OCI-LY1 (cell line): ENCODE results near the gene GMDS.

Experiments
- H2AFZ ChIP-seq: fragments of 200-600 bp; sonication (generic), shearing (Covaris generic); 2 replicates; pipeline ENCODE4 v1.6.0; 2014; ENCODE audit warnings: antibody characterized with exemption, mild to moderate bottlenecking, low read length
- H3F3A ChIP-seq: fragments of 200-600 bp; sonication (generic), shearing (Covaris generic); 2 replicates; pipeline ENCODE4 v1.6.0; 2014; ENCODE audit warnings: mild to moderate bottlenecking, antibody characterized with exemption, low read length, moderate library complexity; ENCODE audit not compliant: insufficient read depth
- H3K27ac ChIP-seq: fragments of 200-600 bp; sonication (generic); 2 replicates; pipeline ENCODE4 v1.5.1; 2014; ENCODE audit warnings: low read length, mixed run types, mild to moderate bottlenecking, low read depth; ENCODE audit not compliant: poor library complexity, severe bottlenecking
- H3K27me3 ChIP-seq: fragments of 200-600 bp; sonication (generic); 2 replicates; pipeline ENCODE4 v1.6.0; 2014; ENCODE audit warnings: antibody characterized with exemption, mild to moderate bottlenecking, low read length, moderate library complexity; ENCODE audit not compliant: insufficient read depth
- H3K36me3 ChIP-seq: fragments of 200-600 bp; sonication (generic); 2 replicates; pipeline ENCODE4 v1.6.1; 2014; ENCODE audit warnings: mild to moderate bottlenecking, antibody characterized with exemption, low read length, moderate library complexity, mixed read lengths; ENCODE audit not compliant: insufficient read depth
- H3K4me1 ChIP-seq: fragments of 200-600 bp; sonication (generic); 2 replicates; pipeline ENCODE4 v1.5.1; 2014; ENCODE audit warnings: mild to moderate bottlenecking, low read length, moderate library complexity; ENCODE audit not compliant: insufficient read depth, severe bottlenecking
- H3K4me2 ChIP-seq: fragments of 200-600 bp; sonication (generic), shearing (Covaris generic); 2 replicates; pipeline ENCODE4 v1.6.1; 2014; ENCODE audit warnings: low read length
- H3K4me3 ChIP-seq: fragments of 200-600 bp; sonication (generic); 2 replicates; pipeline ENCODE4 v1.5.1; 2014; ENCODE audit warnings: low read length, low read depth, mild to moderate bottlenecking, mixed read lengths; ENCODE audit not compliant: poor library complexity, severe bottlenecking
- H3K79me2 ChIP-seq: fragments of 200-600 bp; shearing (Covaris generic); 2 replicates; pipeline ENCODE4 v1.6.1; 2016; ENCODE audit warnings: mixed run types, low read length, mixed read lengths; ENCODE audit not compliant: insufficient read depth
- H3K9ac ChIP-seq: fragments of 200-600 bp; sonication (generic), shearing (Covaris generic); 2 replicates; pipeline ENCODE4 v1.6.1; 2014; ENCODE audit warnings: mild to moderate bottlenecking, low read length, mixed read lengths
- H3K9me2 ChIP-seq: fragments of 200-600 bp; sonication (generic), shearing (Covaris generic); 2 replicates; pipeline ENCODE4 v1.6.1; 2014; ENCODE audit warnings: low read depth, mild to moderate bottlenecking, low read length, mixed read lengths
- H3K9me3 ChIP-seq: fragments of 200-600 bp; shearing (Covaris generic); 2 replicates; pipeline ENCODE4 v1.6.1; 2014; ENCODE audit warnings: low read length, mixed read lengths
- H4K20me1 ChIP-seq: fragments of 200-600 bp; sonication (generic), shearing (Covaris generic); 2 replicates; pipeline ENCODE4 v1.6.0; 2016; ENCODE audit warnings: mild to moderate bottlenecking, low read length; ENCODE audit not compliant: insufficient read depth
- EZH2 ChIP-seq: fragments of 200-600 bp; sonication (generic), shearing (Covaris generic); IDR thresholded peaks from 2 replicates; pipeline ENCODE4 v1.8.0; 2017; ENCODE audit warnings: borderline replicate concordance, mixed run types, mild to moderate bottlenecking, antibody characterized with exemption, low read length, moderate library complexity, mixed read lengths
- TF ChIP-seq, protein P1 (sequence below): fragments of 200-600 bp; sonication (generic), shearing (Covaris generic); IDR thresholded peaks from 2 replicates; pipeline ENCODE4 v1.5.1; 2017; ENCODE audit warnings: mild to moderate bottlenecking, antibody characterized with exemption, low read length, moderate library complexity, mixed read lengths

GMDS gene

GRCh38 chr6:2274981-2275891 lies 29.8 kb upstream of the GMDS start:
- Histone ChIP-seq H4K20me1 (no peaks in the 10 kb centered on the region), H3K27me3 (no peaks in the 10 kb centered on the region), H2AFZ (no peak overlapping the region), H3K36me3 (peaks cover 8% of the 10 kb centered on the region; the same call in 1 of the 2 replicates), H3K9ac (no peak overlapping the region), H3K9me2 (no peaks in the 10 kb centered on the region), H3K4me1 (no peaks in the 10 kb centered on the region), H3F3A (no peaks in the 10 kb centered on the region), H3K9me3 (0 out of 2 replicates have a peak, but pooled peaks cover 2% of the 10 kb centered on the region), H3K4me3 (no peak overlapping the region), H3K4me2 (no peak overlapping the region), H3K79me2 (no peaks in the 10 kb centered on the region), H3K27ac (no peak overlapping the region)
- no peak for TF ChIP-seq EZH2
- TF ChIP-seq, protein P1, sequence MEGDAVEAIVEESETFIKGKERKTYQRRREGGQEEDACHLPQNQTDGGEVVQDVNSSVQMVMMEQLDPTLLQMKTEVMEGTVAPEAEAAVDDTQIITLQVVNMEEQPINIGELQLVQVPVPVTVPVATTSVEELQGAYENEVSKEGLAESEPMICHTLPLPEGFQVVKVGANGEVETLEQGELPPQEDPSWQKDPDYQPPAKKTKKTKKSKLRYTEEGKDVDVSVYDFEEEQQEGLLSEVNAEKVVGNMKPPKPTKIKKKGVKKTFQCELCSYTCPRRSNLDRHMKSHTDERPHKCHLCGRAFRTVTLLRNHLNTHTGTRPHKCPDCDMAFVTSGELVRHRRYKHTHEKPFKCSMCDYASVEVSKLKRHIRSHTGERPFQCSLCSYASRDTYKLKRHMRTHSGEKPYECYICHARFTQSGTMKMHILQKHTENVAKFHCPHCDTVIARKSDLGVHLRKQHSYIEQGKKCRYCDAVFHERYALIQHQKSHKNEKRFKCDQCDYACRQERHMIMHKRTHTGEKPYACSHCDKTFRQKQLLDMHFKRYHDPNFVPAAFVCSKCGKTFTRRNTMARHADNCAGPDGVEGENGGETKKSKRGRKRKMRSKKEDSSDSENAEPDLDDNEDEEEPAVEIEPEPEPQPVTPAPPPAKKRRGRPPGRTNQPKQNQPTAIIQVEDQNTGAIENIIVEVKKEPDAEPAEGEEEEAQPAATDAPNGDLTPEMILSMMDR = no peak

DNA sequence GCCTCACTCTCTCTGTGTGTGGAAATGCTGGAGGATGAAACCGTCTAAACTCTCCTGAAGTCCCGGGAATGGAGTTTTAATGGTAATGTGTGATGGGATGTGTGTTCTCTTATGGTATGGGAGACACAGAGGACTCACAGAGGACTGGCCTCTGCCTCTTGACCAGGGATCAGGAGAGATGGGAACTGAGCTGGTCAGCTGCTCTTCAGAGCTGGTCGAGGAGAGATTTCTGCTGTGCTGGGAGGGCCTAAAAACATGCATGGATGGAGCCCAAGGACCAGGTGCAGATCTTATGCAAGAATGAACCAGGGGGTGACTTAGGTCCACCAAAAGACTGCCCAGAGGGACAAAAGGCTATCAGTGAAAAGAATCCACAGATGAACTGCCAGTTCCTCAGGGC lies 27.3 kb upstream of the GMDS start:
- Histone ChIP-seq H3K4me1 (no peaks in the 10 kb centered on the region), H3K27ac (no peak overlapping the region), H3K9ac (no peak overlapping the region), H4K20me1 (no peaks in the 10 kb centered on the region), H3K9me3 (no peaks in the 10 kb centered on the region), H3K79me2 (no peaks in the 10 kb centered on the region), H3K36me3 (peaks cover 8% of the 10 kb centered on the region; the same call in 1 of the 2 replicates), H3F3A (no peaks in the 10 kb centered on the region), H3K4me3 (no peak overlapping the region), H3K4me2 (no peak overlapping the region), H2AFZ (no peak overlapping the region), H3K27me3 (no peaks in the 10 kb centered on the region), H3K9me2 (no peaks in the 10 kb centered on the region)
- TF ChIP-seq, protein P1 = no peak
- no peak for TF ChIP-seq EZH2

DNA sequence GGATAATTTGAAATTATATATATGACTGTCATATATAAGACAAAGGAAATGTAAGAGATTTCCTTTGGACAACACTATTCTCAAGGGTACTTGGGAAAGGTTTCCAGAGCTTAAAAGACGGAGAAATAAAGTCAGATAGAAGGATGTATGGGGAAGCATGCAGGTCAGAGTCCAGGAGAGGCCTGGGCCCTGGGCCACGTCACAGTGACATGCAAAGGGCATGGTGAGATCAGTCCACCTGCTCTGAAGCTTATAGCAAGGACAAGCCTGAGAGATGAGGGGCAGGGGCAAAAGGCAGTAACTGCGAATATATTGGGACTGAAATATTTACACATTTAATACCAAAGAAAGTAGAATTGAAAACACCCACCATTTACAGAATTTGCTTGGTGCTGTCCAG lies 24.6 kb upstream of the GMDS start:
- Histone ChIP-seq H3K9me3 (no peaks in the 10 kb centered on the region), H3K27ac (no peak overlapping the region), H3F3A (no peaks in the 10 kb centered on the region), H4K20me1 (no peaks in the 10 kb centered on the region), H3K36me3 (peaks cover 8% of the 10 kb centered on the region; the same call in 1 of the 2 replicates), H3K4me3 (no peak overlapping the region), H3K4me2 (no peak overlapping the region), H3K4me1 (no peaks in the 10 kb centered on the region), H3K27me3 (no peaks in the 10 kb centered on the region), H3K79me2 (no peaks in the 10 kb centered on the region), H2AFZ (no peak overlapping the region), H3K9ac (no peak overlapping the region), H3K9me2 (no peaks in the 10 kb centered on the region)
- TF ChIP-seq, protein P1 = no peak
- no peak for TF ChIP-seq EZH2
